HepG2 (cell line): ENCODE measurements around the gene ATP6V0E1. TPM values are rescaled to one million over a fixed set of nuclear protein-coding genes. Genes with fewer than 3 reads are reported as not detected.

Experiments used
- AGO2 ChIP-seq: fragments of 200-400 bp; formaldehyde crosslinking; optimal IDR thresholded peaks from 2 replicates; pipeline ENCODE3; 2017; ENCODE audit warnings: mild to moderate bottlenecking, low read depth, low read length, moderate library complexity
- AKAP8 ChIP-seq: sonication (generic); formaldehyde crosslinking; IDR thresholded peaks from 2 replicates; pipeline ENCODE4 v1.5.1; 2020; ENCODE audit warnings: mild to moderate bottlenecking, missing genetic modification reagents
- ATF7-NPFF ChIP-seq: sonication (generic); formaldehyde crosslinking; IDR thresholded peaks from 2 replicates; pipeline ENCODE4 v1.8.1; 2023; ENCODE audit warnings: mild to moderate bottlenecking, low read depth, missing genetic modification reagents, moderate library complexity
- BCL6 ChIP-seq: IDR thresholded peaks from 2 replicates; pipeline ENCODE4 v1.6.1; 2016; ENCODE audit warnings: missing genetic modification reagents, missing compliant biosample characterization
- FOXA3 ChIP-seq: IDR thresholded peaks from 2 replicates; pipeline ENCODE4 v1.6.1; 2016; ENCODE audit warnings: missing genetic modification reagents, missing compliant biosample characterization
- GZF1 ChIP-seq: sonication (generic); formaldehyde crosslinking; IDR thresholded peaks from 2 replicates; pipeline ENCODE4 v1.5.1; 2020; ENCODE audit warnings: mild to moderate bottlenecking, missing genetic modification reagents
- HOXA7 ChIP-seq: sonication (generic); formaldehyde crosslinking; IDR thresholded peaks from 2 replicates; pipeline ENCODE4 v1.8.1; 2022; ENCODE audit warnings: mild to moderate bottlenecking, missing genetic modification reagents, moderate library complexity
- IRF2 ChIP-seq: IDR thresholded peaks from 2 replicates; pipeline ENCODE4 v1.6.1; 2018; ENCODE audit warnings: missing genetic modification reagents, missing compliant biosample characterization
- KAT8 ChIP-seq: IDR thresholded peaks from 2 replicates; pipeline ENCODE4 v1.6.1; 2016; ENCODE audit warnings: missing genetic modification reagents, missing compliant biosample characterization
- NFRKB ChIP-seq: fragments of 450-650 bp; IDR thresholded peaks from 2 replicates; pipeline ENCODE4 v1.6.1; 2017
- SCMH1 ChIP-seq: sonication (generic); formaldehyde crosslinking; IDR thresholded peaks from 2 replicates; pipeline ENCODE4 v1.9.0; 2021; ENCODE audit warnings: missing genetic modification reagents, mild to moderate bottlenecking, borderline replicate concordance
- SMARCE1 ChIP-seq: fragments of 450-650 bp; IDR thresholded peaks from 2 replicates; pipeline ENCODE4 v1.6.1; 2017; ENCODE audit warnings: borderline replicate concordance
- SP2 ChIP-seq: sonication (generic); formaldehyde crosslinking; IDR thresholded peaks from 2 replicates; pipeline ENCODE4 v1.5.1; 2020; ENCODE audit warnings: mild to moderate bottlenecking, missing genetic modification reagents
- SSRP1 ChIP-seq: IDR thresholded peaks from 2 replicates; pipeline ENCODE4 v1.6.1; 2016; ENCODE audit warnings: control low read depth
- STAG1 ChIP-seq: sonication (generic); formaldehyde crosslinking; IDR thresholded peaks from 2 replicates; pipeline ENCODE4 v1.4.0; 2020; ENCODE audit warnings: missing genetic modification reagents
- SUZ12 ChIP-seq: fragments of 150-350 bp; IDR thresholded peaks from 2 replicates; pipeline ENCODE4 v1.6.1; 2014; ENCODE audit warnings: low read depth, low read length
- TBL1XR1 ChIP-seq: fragments of 150-350 bp; IDR thresholded peaks from 2 replicates; pipeline ENCODE4 v1.6.1; 2014; ENCODE audit warnings: borderline replicate concordance, low read length; ENCODE audit not compliant: partially characterized antibody
- TBP ChIP-seq: sonication (generic); formaldehyde crosslinking; IDR thresholded peaks from 2 replicates; pipeline ENCODE4 v1.5.0; 2020; ENCODE audit warnings: missing genetic modification reagents
- TCF12 ChIP-seq, 2 experiments: fragments of 450-650 bp in 1 of 2; sonication (generic) in 1 of 2; formaldehyde crosslinking in 1 of 2; IDR thresholded peaks; 2 replicates each; pipeline versions ENCODE4 v1.6.1 to v1.8.0; 2017 to 2022; ENCODE audit warnings: antibody characterized with exemption in 1 of 2, mild to moderate bottlenecking in 1 of 2, missing genetic modification reagents in 1 of 2, moderate library complexity in 1 of 2
- TSC22D2 ChIP-seq: sonication (generic); formaldehyde crosslinking; IDR thresholded peaks from 2 replicates; pipeline ENCODE4 v1.5.1; 2020; ENCODE audit warnings: missing genetic modification reagents, mild to moderate bottlenecking, borderline replicate concordance
- ZFAT ChIP-seq: sonication (generic); formaldehyde crosslinking; conservative IDR thresholded peaks from 2 replicates; pipeline ENCODE4 v1.8.1; 2023; ENCODE audit warnings: missing genetic modification reagents, inconsistent platforms
- ZNF180 ChIP-seq: sonication (generic); formaldehyde crosslinking; IDR thresholded peaks from 2 replicates; pipeline ENCODE4 v1.4.0; 2020; ENCODE audit warnings: low read depth, missing genetic modification reagents, borderline replicate concordance
- ZNF20 ChIP-seq: sonication (generic); formaldehyde crosslinking; IDR thresholded peaks from 2 replicates; pipeline ENCODE4 v1.4.0; 2020; ENCODE audit warnings: mild to moderate bottlenecking, moderate library complexity, missing genetic modification reagents
- ZNF207 ChIP-seq: fragments of 450-650 bp; IDR thresholded peaks from 2 replicates; pipeline ENCODE4 v1.6.1; 2016; ENCODE audit warnings: antibody characterized with exemption, borderline replicate concordance
- ZNF230 ChIP-seq: sonication (generic); formaldehyde crosslinking; IDR thresholded peaks from 2 replicates; pipeline ENCODE4 v1.4.0; 2020; ENCODE audit warnings: mild to moderate bottlenecking, missing genetic modification reagents
- ZNF382 ChIP-seq: sonication (generic); formaldehyde crosslinking; IDR thresholded peaks from 2 replicates; pipeline ENCODE4 v1.5.0; 2020; ENCODE audit warnings: missing genetic modification reagents, mild to moderate bottlenecking, borderline replicate concordance
- ZNF75D ChIP-seq: sonication (generic); formaldehyde crosslinking; IDR thresholded peaks from 2 replicates; pipeline ENCODE4 v1.8.1; 2023; ENCODE audit warnings: missing genetic modification reagents, mild to moderate bottlenecking, borderline replicate concordance
- ZNF780A ChIP-seq: sonication (generic); formaldehyde crosslinking; IDR thresholded peaks from 2 replicates; pipeline ENCODE4 v1.8.0; 2022; ENCODE audit warnings: mild to moderate bottlenecking, missing genetic modification reagents, moderate library complexity
- ZNF782 ChIP-seq: sonication (generic); formaldehyde crosslinking; IDR thresholded peaks from 2 replicates; pipeline ENCODE4 v1.4.0; 2020; ENCODE audit warnings: missing genetic modification reagents, mild to moderate bottlenecking, borderline replicate concordance
- polyA plus RNA-seq, 8 experiments: library from polyadenylated mRNA; depleted of rRNA in 3 of 8; stranded (reverse) in 7 of 8; unstranded in 1 of 8; fragments of >200 nt; fragmentation: Illumina TruSeq in 4 of 8; extraction: Trizol in 4 of 8; gene quantifications; 2 replicates each; pipeline versions ENCODE4 v1.2.1 to v1.2.3, GENCODE V29; 2011 to 2016; ENCODE audit warnings: low read depth in 4 of 8, missing spikeins in 1 of 8, mixed read lengths in 1 of 8; ENCODE audit not compliant: insufficient read depth in 1 of 8
- total RNA-seq, 5 experiments: library from RNA; depleted of rRNA; stranded (reverse); fragments of >200 nt; fragmentation: Illumina TruSeq; extraction: Trizol; gene quantifications; 2 replicates each; pipeline ENCODE4 v1.2.3, GENCODE V29; 2016; ENCODE audit warnings: low read depth in 1 of 5
- TF ChIP-seq, protein P1 (sequence below): sonication (generic); formaldehyde crosslinking; IDR thresholded peaks from 2 replicates; pipeline ENCODE4 v1.4.0; 2020; ENCODE audit warnings: missing genetic modification reagents
- TF ChIP-seq, protein P2 (sequence below): sonication (generic); formaldehyde crosslinking; conservative IDR thresholded peaks from 2 replicates; pipeline ENCODE4 v1.5.0; 2020; ENCODE audit warnings: missing genetic modification reagents

Gene ATP6V0E1
- total and polyA plus RNA-seq, 2 of the 13 experiments (the other 11 are each of a cell fraction or from before 2014, with no cell fraction given), result 143 to 215 TPM

DNA sequence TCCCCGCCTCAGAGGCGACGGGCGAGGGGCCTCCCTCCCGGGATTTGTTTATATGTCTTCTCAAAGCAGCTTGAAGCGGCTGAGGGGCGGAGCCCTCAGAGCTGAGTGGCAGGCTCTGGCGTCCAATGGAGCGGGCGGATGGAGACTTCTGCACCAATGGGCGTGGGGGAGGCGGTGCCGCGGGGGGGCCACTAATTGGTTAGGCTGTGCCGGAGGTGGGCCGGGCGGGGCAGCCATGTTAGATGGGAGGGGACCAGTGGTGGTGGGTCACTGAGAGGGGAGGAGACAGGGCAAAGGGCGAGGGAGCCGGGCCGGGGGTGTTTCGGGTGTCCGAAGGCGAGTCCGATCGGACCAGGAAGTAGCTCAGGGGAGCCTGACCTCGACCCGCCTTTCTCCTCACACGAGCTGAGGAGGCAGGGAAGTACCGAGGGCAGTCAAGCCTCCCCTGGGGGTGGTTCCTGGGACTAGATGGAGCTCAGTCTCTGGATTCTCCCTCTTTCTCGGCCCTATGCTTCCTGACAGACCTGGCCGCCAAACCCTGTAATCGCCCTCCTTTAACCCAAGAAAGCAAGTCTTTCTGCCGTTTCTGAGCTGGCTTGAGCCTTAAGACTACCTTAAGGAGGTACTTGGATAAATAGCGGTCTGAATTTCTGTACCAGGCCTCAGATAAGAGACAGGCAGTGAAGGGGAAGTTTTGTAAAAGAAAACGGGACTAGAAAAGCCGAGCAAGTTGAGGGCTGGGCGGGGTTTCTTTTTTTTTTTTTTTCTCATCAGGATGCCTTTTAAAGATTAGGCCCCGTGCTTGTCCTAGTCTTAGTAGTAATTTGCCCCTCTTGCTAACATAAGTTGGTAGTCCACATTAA is 73.7 kb downstream of the ATP6V0E1 start (continued):
- TF ChIP-seq SUZ12, result no peak
- no peak for TF ChIP-seq ZNF230
- TF ChIP-seq GZF1 (CRISPR knock-in tag), result 0 out of 2 replicates have a peak, but pooled peaks have one; percentile 70
- TF ChIP-seq STAG1 (CRISPR knock-in tag), result peak; percentile 7; the same call in 1 of the 2 replicates
- peak; percentile 37; the same call in 1 of the 2 replicates for TF ChIP-seq FOXA3 (CRISPR knock-in tag)
- no peak for TF ChIP-seq ZNF75D
- TF ChIP-seq ZFAT, result no peak
- TF ChIP-seq, protein P1, sequence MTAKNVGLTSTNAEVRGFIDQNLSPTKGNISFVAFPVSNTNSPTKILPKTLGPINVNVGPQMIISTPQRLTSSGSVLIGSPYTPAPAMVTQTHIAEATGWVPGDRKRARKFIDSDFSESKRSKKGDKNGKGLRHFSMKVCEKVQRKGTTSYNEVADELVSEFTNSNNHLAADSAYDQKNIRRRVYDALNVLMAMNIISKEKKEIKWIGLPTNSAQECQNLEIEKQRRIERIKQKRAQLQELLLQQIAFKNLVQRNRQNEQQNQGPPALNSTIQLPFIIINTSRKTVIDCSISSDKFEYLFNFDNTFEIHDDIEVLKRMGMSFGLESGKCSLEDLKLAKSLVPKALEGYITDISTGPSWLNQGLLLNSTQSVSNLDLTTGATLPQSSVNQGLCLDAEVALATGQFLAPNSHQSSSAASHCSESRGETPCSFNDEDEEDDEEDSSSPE (CRISPR knock-in tag), result no peak; the same call in 1 of the 2 replicates
- TF ChIP-seq SSRP1 (CRISPR knock-in tag), result no peak
- TF ChIP-seq KAT8 (CRISPR knock-in tag), result peak; percentile 88
- no peak for TF ChIP-seq AKAP8 (CRISPR knock-in tag)
- no peak for TF ChIP-seq ZNF382
- TF ChIP-seq SMARCE1, result no peak
- no peak for TF ChIP-seq ZNF780A (CRISPR knock-in tag)
- peak; percentile 36; the same call in 1 of the 2 replicates for TF ChIP-seq BCL6 (CRISPR knock-in tag)
- no peak for TF ChIP-seq NFRKB
- TF ChIP-seq TCF12 (IDR thresholded peaks at IDR 0.05), result no peak
- no peak for TF ChIP-seq TCF12 (CRISPR knock-in tag; IDR thresholded peaks at IDR 0.05)
- TF ChIP-seq ZNF207, result no peak
- TF ChIP-seq ZNF20, result no peak
- TF ChIP-seq ATF7-NPFF (CRISPR knock-in tag), result peak; percentile 59
- no peak for TF ChIP-seq ZNF180
- no peak for TF ChIP-seq SCMH1 (CRISPR knock-in tag)
- peak; percentile 75 for TF ChIP-seq IRF2
- no peak for TF ChIP-seq ZNF782 (CRISPR knock-in tag)
- TF ChIP-seq HOXA7, result no peak
- TF ChIP-seq SP2, result peak; percentile 99
- no peak for TF ChIP-seq AGO2
- TF ChIP-seq TSC22D2, result no peak
- TF ChIP-seq, protein P2, sequence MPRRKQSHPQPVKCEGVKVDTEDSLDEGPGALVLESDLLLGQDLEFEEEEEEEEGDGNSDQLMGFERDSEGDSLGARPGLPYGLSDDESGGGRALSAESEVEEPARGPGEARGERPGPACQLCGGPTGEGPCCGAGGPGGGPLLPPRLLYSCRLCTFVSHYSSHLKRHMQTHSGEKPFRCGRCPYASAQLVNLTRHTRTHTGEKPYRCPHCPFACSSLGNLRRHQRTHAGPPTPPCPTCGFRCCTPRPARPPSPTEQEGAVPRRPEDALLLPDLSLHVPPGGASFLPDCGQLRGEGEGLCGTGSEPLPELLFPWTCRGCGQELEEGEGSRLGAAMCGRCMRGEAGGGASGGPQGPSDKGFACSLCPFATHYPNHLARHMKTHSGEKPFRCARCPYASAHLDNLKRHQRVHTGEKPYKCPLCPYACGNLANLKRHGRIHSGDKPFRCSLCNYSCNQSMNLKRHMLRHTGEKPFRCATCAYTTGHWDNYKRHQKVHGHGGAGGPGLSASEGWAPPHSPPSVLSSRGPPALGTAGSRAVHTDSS (CRISPR knock-in tag), result no peak
- no peak for TF ChIP-seq TBL1XR1
- TF ChIP-seq TBP, result no peak
